WTC11 (cell line): Measurements from ENCODE around the gene PPP1R12B. TPM values are rescaled to one million over a fixed set of nuclear protein-coding genes. Genes with fewer than 3 reads are reported as not detected.
"Not testable (repeated sequence)": the region's sequence is repeated elsewhere in the genome, so short reads cannot be mapped to it uniquely, and the experiment has no call there.

Experiments used
- ATAC-seq: fragments of 200-7000 bp; cut with Tn5 transposase; 2 replicates; pipeline ENCODE4 v1.10.0; 2021; ENCODE audit warnings: mild to moderate bottlenecking, moderate library complexity
- CTCF ChIA-PET: fragments of 300-600 bp; sonication (Branson Sonifier 250); formaldehyde crosslinking; loops from one replicate; lab custom pipeline; 2021; ENCODE audit warnings: antibody characterized with exemption; lab: Charles Lee
- POLR2A ChIA-PET: fragments of 350-600 bp; sonication (Branson Sonifier 250); formaldehyde crosslinking; loops from one replicate; lab custom pipeline; 2021; ENCODE audit warnings: antibody characterized with exemption; lab: Charles Lee
- DNase-seq: peaks from one replicate; pipeline ENCODE4 v3.0.0; 2021; ENCODE audit warnings: low spot score
- H3K27ac Mint-ChIP-seq: 2 replicates; pipeline ENCODE4 v1.8.0; 2021; ENCODE audit warnings: mixed read lengths
- H3K27me3 Mint-ChIP-seq: 2 replicates; pipeline ENCODE4 v1.8.0; 2021; ENCODE audit warnings: low read depth, mild to moderate bottlenecking, moderate library complexity, mixed read lengths
- H3K36me3 Mint-ChIP-seq: 2 replicates; pipeline ENCODE4 v1.8.0; 2021; ENCODE audit warnings: mixed read lengths
- H3K4me1 Mint-ChIP-seq: 2 replicates; pipeline ENCODE4 v1.8.0; 2022; ENCODE audit warnings: mixed read lengths
- H3K4me3 Mint-ChIP-seq: 2 replicates; pipeline ENCODE4 v1.8.0; 2021; ENCODE audit warnings: mild to moderate bottlenecking, moderate library complexity, mixed read lengths
- H3K9me3 Mint-ChIP-seq: 2 replicates; pipeline ENCODE4 v1.8.0; 2021; ENCODE audit warnings: mixed read lengths
- CREB1 ChIP-seq: sonication (generic); formaldehyde crosslinking; IDR thresholded peaks from 2 replicates; pipeline ENCODE4 v1.8.0; 2023; ENCODE audit warnings: mild to moderate bottlenecking, missing genetic modification reagents
- ESRRA ChIP-seq: sonication (generic); formaldehyde crosslinking; IDR thresholded peaks from 2 replicates; pipeline ENCODE4 v1.8.1; 2022; ENCODE audit warnings: mild to moderate bottlenecking, missing genetic modification reagents, borderline replicate concordance
- JUN ChIP-seq: sonication (generic); formaldehyde crosslinking; IDR thresholded peaks from 2 replicates; pipeline ENCODE4 v1.8.0; 2023; ENCODE audit warnings: mild to moderate bottlenecking, missing genetic modification reagents
- MXD4 ChIP-seq: fragments of 250-450 bp; sonication (Bioruptor Pico); IDR thresholded peaks from 2 replicates; pipeline ENCODE4 v1.8.0; 2021; ENCODE audit warnings: mild to moderate bottlenecking, moderate library complexity, borderline replicate concordance
- NFYB ChIP-seq: sonication (generic); formaldehyde crosslinking; conservative IDR thresholded peaks from 2 replicates; pipeline ENCODE4 v1.8.0; 2022; ENCODE audit warnings: low read depth, missing genetic modification reagents
- NR2C2 ChIP-seq: sonication (generic); formaldehyde crosslinking; IDR thresholded peaks from 2 replicates; pipeline ENCODE4 v1.8.0; 2022; ENCODE audit warnings: mild to moderate bottlenecking, missing genetic modification reagents
- PRRX2 ChIP-seq: fragments of 250-450 bp; sonication (Bioruptor Pico); IDR thresholded peaks from 2 replicates; pipeline ENCODE4 v1.8.0; 2021; ENCODE audit warnings: mild to moderate bottlenecking
- ZNF416 ChIP-seq: fragments of 250-450 bp; sonication (Bioruptor Pico); IDR thresholded peaks from 2 replicates; pipeline ENCODE4 v1.9.0; 2021; ENCODE audit warnings: mild to moderate bottlenecking, inconsistent platforms
- ZNF671 ChIP-seq: fragments of 250-450 bp; sonication (Bioruptor Pico); IDR thresholded peaks from 2 replicates; pipeline ENCODE4 v1.8.0; 2021; ENCODE audit warnings: mild to moderate bottlenecking
- total RNA-seq: library from RNA; stranded (reverse); gene quantifications from 3 replicates; pipeline ENCODE4 v1.2.3, GENCODE V29; 2021
- TF ChIP-seq, protein P1 (sequence below): fragments of 250-450 bp; sonication (Bioruptor Pico); IDR thresholded peaks from 2 replicates; pipeline ENCODE4 v1.9.0; 2021; ENCODE audit warnings: mild to moderate bottlenecking
- TF ChIP-seq, protein P2 (sequence below): sonication (generic); formaldehyde crosslinking; IDR thresholded peaks from 2 replicates; pipeline ENCODE4 v1.8.0; 2022; ENCODE audit warnings: mild to moderate bottlenecking, missing genetic modification reagents
- TF ChIP-seq, protein P3 (sequence below): sonication (generic); formaldehyde crosslinking; IDR thresholded peaks from 2 replicates; pipeline ENCODE4 v1.8.1; 2022; ENCODE audit warnings: mild to moderate bottlenecking, moderate library complexity, missing genetic modification reagents
- TF ChIP-seq, protein P4 (sequence below): sonication (generic); formaldehyde crosslinking; IDR thresholded peaks from 2 replicates; pipeline ENCODE4 v1.8.1; 2023; ENCODE audit warnings: mild to moderate bottlenecking, missing genetic modification reagents
- TF ChIP-seq, protein P5 (sequence below): sonication (generic); formaldehyde crosslinking; IDR thresholded peaks from 2 replicates; pipeline ENCODE4 v1.8.0; 2023; ENCODE audit warnings: missing genetic modification reagents, mild to moderate bottlenecking, borderline replicate concordance
- TF ChIP-seq, protein P6 (sequence below): fragments of 200-600 bp; IDR thresholded peaks from 2 replicates; pipeline ENCODE4 v1.8.0; 2022; ENCODE audit warnings: antibody characterized with exemption
- TF ChIP-seq, protein P7 (sequence below): sonication (generic); formaldehyde crosslinking; IDR thresholded peaks from 2 replicates; pipeline ENCODE4 v1.8.0; 2022; ENCODE audit warnings: mild to moderate bottlenecking, missing genetic modification reagents
- TF ChIP-seq, protein P8 (sequence below): sonication (generic); formaldehyde crosslinking; IDR thresholded peaks from 2 replicates; pipeline ENCODE4 v1.8.1; 2023; ENCODE audit warnings: mild to moderate bottlenecking, missing genetic modification reagents, moderate library complexity

PPP1R12B gene
- total RNA-seq, 1 experiment from 2014 or later: 19.2 TPM

DNA sequence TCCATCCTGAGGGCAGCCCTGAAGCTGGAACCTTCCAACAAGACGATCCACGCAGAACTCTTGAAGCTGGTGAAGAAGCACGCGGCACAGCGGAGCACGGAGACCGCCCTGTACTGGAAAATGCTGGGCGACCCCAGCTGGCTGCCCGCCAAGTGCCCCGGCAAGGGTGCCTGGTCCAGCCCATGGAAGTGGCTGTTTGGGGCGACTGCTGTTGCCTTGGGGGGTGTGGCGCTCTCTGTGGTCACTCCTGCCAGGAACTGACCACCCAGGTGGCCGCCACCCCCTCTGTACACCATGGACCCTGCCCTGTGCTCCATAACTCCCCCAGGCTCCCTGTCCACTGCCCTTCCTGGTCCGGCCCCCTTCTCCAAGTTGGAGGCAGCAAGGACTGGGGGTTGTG lies 90.8 kb downstream of the PPP1R12B start:
- ATAC-seq (no peak), DNase-seq (no peak)
- ChIA-PET POLR2A (no interaction called here), CTCF (no interaction called here)
- H3K9me3 Mint-ChIP-seq: no peaks in the 10 kb centered on the region
- no peaks in the 10 kb centered on the region for H3K4me1 Mint-ChIP-seq
- peaks cover 9% of the 10 kb centered on the region; the same call in 1 of the 2 replicates for H3K36me3 Mint-ChIP-seq
- H3K27me3 Mint-ChIP-seq: no peaks in the 10 kb centered on the region
- TF ChIP-seq MXD4: no peak
- TF ChIP-seq JUN (CRISPR knock-in tag): no peak
- TF ChIP-seq, protein P1, sequence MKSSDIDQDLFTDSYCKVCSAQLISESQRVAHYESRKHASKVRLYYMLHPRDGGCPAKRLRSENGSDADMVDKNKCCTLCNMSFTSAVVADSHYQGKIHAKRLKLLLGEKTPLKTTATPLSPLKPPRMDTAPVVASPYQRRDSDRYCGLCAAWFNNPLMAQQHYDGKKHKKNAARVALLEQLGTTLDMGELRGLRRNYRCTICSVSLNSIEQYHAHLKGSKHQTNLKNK (CRISPR knock-in tag): no peak
- TF ChIP-seq, protein P2, sequence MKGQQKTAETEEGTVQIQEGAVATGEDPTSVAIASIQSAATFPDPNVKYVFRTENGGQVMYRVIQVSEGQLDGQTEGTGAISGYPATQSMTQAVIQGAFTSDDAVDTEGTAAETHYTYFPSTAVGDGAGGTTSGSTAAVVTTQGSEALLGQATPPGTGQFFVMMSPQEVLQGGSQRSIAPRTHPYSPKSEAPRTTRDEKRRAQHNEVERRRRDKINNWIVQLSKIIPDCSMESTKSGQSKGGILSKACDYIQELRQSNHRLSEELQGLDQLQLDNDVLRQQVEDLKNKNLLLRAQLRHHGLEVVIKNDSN (CRISPR knock-in tag): no peak
- TF ChIP-seq ESRRA: no peak
- TF ChIP-seq CREB1 (CRISPR knock-in tag): no peak
- TF ChIP-seq NFYB (CRISPR knock-in tag): no peak
- TF ChIP-seq, protein P3, sequence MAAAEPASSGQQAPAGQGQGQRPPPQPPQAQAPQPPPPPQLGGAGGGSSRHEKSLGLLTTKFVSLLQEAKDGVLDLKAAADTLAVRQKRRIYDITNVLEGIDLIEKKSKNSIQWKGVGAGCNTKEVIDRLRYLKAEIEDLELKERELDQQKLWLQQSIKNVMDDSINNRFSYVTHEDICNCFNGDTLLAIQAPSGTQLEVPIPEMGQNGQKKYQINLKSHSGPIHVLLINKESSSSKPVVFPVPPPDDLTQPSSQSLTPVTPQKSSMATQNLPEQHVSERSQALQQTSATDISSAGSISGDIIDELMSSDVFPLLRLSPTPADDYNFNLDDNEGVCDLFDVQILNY (CRISPR knock-in tag): no peak
- TF ChIP-seq, protein P4, sequence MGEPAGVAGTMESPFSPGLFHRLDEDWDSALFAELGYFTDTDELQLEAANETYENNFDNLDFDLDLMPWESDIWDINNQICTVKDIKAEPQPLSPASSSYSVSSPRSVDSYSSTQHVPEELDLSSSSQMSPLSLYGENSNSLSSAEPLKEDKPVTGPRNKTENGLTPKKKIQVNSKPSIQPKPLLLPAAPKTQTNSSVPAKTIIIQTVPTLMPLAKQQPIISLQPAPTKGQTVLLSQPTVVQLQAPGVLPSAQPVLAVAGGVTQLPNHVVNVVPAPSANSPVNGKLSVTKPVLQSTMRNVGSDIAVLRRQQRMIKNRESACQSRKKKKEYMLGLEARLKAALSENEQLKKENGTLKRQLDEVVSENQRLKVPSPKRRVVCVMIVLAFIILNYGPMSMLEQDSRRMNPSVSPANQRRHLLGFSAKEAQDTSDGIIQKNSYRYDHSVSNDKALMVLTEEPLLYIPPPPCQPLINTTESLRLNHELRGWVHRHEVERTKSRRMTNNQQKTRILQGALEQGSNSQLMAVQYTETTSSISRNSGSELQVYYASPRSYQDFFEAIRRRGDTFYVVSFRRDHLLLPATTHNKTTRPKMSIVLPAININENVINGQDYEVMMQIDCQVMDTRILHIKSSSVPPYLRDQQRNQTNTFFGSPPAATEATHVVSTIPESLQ (CRISPR knock-in tag): no peak
- TF ChIP-seq, protein P5, sequence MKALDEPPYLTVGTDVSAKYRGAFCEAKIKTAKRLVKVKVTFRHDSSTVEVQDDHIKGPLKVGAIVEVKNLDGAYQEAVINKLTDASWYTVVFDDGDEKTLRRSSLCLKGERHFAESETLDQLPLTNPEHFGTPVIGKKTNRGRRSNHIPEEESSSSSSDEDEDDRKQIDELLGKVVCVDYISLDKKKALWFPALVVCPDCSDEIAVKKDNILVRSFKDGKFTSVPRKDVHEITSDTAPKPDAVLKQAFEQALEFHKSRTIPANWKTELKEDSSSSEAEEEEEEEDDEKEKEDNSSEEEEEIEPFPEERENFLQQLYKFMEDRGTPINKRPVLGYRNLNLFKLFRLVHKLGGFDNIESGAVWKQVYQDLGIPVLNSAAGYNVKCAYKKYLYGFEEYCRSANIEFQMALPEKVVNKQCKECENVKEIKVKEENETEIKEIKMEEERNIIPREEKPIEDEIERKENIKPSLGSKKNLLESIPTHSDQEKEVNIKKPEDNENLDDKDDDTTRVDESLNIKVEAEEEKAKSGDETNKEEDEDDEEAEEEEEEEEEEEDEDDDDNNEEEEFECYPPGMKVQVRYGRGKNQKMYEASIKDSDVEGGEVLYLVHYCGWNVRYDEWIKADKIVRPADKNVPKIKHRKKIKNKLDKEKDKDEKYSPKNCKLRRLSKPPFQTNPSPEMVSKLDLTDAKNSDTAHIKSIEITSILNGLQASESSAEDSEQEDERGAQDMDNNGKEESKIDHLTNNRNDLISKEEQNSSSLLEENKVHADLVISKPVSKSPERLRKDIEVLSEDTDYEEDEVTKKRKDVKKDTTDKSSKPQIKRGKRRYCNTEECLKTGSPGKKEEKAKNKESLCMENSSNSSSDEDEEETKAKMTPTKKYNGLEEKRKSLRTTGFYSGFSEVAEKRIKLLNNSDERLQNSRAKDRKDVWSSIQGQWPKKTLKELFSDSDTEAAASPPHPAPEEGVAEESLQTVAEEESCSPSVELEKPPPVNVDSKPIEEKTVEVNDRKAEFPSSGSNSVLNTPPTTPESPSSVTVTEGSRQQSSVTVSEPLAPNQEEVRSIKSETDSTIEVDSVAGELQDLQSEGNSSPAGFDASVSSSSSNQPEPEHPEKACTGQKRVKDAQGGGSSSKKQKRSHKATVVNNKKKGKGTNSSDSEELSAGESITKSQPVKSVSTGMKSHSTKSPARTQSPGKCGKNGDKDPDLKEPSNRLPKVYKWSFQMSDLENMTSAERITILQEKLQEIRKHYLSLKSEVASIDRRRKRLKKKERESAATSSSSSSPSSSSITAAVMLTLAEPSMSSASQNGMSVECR (CRISPR knock-in tag): no peak
- TF ChIP-seq PRRX2 (CRISPR knock-in tag): no peak
- no peak for TF ChIP-seq NR2C2 (CRISPR knock-in tag)
- no peak for TF ChIP-seq ZNF416 (CRISPR knock-in tag)
- TF ChIP-seq, protein P6, sequence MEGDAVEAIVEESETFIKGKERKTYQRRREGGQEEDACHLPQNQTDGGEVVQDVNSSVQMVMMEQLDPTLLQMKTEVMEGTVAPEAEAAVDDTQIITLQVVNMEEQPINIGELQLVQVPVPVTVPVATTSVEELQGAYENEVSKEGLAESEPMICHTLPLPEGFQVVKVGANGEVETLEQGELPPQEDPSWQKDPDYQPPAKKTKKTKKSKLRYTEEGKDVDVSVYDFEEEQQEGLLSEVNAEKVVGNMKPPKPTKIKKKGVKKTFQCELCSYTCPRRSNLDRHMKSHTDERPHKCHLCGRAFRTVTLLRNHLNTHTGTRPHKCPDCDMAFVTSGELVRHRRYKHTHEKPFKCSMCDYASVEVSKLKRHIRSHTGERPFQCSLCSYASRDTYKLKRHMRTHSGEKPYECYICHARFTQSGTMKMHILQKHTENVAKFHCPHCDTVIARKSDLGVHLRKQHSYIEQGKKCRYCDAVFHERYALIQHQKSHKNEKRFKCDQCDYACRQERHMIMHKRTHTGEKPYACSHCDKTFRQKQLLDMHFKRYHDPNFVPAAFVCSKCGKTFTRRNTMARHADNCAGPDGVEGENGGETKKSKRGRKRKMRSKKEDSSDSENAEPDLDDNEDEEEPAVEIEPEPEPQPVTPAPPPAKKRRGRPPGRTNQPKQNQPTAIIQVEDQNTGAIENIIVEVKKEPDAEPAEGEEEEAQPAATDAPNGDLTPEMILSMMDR: no peak
- no peak for TF ChIP-seq ZNF671
- TF ChIP-seq, protein P7, sequence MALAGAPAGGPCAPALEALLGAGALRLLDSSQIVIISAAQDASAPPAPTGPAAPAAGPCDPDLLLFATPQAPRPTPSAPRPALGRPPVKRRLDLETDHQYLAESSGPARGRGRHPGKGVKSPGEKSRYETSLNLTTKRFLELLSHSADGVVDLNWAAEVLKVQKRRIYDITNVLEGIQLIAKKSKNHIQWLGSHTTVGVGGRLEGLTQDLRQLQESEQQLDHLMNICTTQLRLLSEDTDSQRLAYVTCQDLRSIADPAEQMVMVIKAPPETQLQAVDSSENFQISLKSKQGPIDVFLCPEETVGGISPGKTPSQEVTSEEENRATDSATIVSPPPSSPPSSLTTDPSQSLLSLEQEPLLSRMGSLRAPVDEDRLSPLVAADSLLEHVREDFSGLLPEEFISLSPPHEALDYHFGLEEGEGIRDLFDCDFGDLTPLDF: no peak
- TF ChIP-seq, protein P8, sequence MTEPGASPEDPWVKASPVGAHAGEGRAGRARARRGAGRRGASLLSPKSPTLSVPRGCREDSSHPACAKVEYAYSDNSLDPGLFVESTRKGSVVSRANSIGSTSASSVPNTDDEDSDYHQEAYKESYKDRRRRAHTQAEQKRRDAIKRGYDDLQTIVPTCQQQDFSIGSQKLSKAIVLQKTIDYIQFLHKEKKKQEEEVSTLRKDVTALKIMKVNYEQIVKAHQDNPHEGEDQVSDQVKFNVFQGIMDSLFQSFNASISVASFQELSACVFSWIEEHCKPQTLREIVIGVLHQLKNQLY (CRISPR knock-in tag): no peak
- no peak overlapping the region for H3K27ac Mint-ChIP-seq
- H3K4me3 Mint-ChIP-seq: no peak overlapping the region

DNA sequence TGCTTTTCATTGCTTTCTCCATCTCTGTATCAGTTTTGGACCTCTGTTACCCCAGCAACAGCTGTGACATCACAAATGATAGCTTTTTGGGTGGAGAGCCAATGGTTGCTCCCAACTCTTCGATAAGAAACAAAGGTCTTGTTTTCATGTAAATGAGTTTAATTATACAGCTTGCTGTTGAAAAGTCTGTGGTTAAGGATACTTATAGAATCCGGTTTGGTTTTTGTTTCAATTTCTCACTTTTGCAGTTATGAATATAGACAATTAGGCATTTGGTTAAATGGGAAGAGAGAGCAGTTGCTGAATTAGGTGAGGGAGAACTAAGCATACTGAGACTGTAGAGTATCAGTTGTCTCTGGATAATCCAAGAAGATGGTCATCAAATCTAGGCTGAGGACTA lies 99.6 kb downstream of the PPP1R12B start:
- Mint-ChIP-seq H3K4me1 (peaks cover 14% of the 10 kb centered on the region), H3K36me3 (peaks cover 35% of the 10 kb centered on the region)
- CTCF ChIA-PET, H3K27ac Mint-ChIP-seq, H3K9me3 Mint-ChIP-seq, H3K27me3 Mint-ChIP-seq, ATAC-seq, DNase-seq, H3K4me3 Mint-ChIP-seq: not testable (repeated sequence)
- POLR2A ChIA-PET: interaction anchor here (0.6 kb wide), 1 partner anchor 251 kb away, joined by 3 read pairs; no protein-coding TSS in a partner anchor

DNA sequence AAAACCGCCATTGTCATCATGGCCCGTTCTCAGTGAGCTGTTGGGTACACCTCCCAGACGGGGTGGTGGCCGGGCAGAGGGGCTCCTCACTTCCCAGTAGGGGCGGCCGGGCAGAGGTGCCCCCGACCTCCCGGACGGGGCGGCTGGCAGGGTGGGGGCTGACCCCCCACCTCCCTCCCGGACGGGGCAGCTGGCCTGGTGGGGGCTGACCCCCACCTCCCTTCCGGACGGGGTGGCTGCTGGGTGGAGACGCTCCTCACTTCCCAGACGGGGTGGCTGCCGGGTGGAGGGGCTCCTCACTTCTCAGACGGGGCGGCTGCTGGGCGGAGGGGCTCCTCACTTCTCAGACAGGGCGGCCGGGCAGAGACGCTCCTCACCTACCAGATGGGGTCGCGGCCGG lies 103.1 kb downstream of the PPP1R12B start:
- ATAC-seq, CTCF ChIA-PET, POLR2A ChIA-PET: not testable (repeated sequence)

More for the DNA sequence above, 103.1 kb downstream of the PPP1R12B start:
- not testable (repeated sequence) for H3K9me3 Mint-ChIP-seq, H3K27me3 Mint-ChIP-seq, DNase-seq, H3K27ac Mint-ChIP-seq, H3K4me3 Mint-ChIP-seq
- peaks cover 17% of the 10 kb centered on the region for H3K4me1 Mint-ChIP-seq
- peaks cover 39% of the 10 kb centered on the region for H3K36me3 Mint-ChIP-seq
